IPS DF 4.7 (cell line): ENCODE measurements around the gene ROBO4.

Source experiments
- DNase-seq: peaks from one replicate; pipeline ENCODE4 v3.0.0-alpha.2; 2013; ENCODE audit warnings: low spot score; ENCODE audit errors: extremely low read depth

Gene ROBO4

GRCh38 chr11:124919898-124920297 lies 22.2 kb upstream of the ROBO4 start:
- no peak for DNase-seq

GRCh38 chr11:124918950-124919349 lies 21.3 kb upstream of the ROBO4 start, which contains the start of gene HEPN1:
Gene HEPN1 (plus strand): TSS chr11:124919250.
- DNase-seq = no peak

GRCh38 chr11:124917115-124917637 lies 19.5 kb upstream of the ROBO4 start:
- DNase-seq = no peak

- DNase-seq = no peak
These were observed 18.7 kb upstream of the ROBO4 start for GRCh38 chr11:124916370-124916710.

- DNase-seq = no peak
These were observed 18.1 kb upstream of the ROBO4 start for GRCh38 chr11:124915541-124916369.

- no peak for DNase-seq
These were observed 5.0 kb upstream of the ROBO4 start for GRCh38 chr11:124902616-124903015.

DNA sequence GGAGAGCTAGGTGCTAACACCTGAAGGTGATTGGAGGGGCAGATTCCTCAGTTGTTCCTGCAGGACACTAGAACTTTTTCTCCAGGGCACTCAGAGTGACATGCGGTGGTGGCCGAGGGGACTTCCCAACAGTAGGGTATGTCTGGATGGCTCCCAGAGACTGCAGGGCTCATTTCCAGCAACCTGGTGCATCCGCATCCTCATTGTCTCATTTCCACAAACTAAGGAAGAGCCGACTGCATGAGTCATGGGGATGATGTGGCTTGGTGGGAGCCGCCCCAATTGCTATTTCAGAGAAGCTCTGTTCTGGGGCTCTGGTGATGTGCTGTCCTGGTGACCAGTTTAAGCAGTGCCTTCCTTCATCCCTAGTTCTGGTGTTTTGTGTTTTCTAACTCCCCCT lies 2.8 kb upstream of the ROBO4 start:
- no peak for DNase-seq

- DNase-seq = no peak
These were observed 1.9 kb upstream of the ROBO4 start for GRCh38 chr11:124899383-124900145.

- no peak for DNase-seq
These were observed 1.0 kb upstream of the ROBO4 start for GRCh38 chr11:124898711-124899110.

GRCh38 chr11:124898263-124898680 lies 607 bp upstream of the ROBO4 start:
- DNase-seq = no peak

DNA sequence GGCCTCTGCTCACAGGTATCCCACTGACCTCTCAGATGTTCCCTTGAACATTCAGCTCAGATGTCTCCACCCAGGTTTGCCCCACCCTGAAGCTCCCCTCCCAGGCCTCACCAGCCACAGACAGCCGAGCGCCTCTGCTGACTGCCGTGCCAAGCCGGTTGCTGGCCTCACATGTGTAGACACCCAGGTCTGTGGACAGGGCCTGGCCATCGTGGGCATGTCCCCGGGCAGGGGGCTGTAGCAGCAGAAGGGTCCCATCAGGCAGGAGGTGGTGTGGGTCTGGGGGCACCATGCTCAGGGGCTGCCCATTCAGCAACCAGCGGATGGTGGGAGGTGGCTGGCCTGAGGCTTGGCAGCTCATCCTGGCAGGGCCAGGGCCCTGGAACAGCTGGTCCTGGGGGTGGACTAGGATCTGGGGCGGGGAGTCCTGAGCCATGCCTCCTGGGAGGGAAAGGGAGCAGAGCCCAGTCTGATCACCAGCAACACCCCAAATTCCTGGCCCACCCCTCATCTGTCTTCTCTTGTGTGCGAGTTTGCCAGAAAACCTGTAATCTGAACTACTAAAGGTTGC lies 759 bp downstream of the ROBO4 start:
- no peak for DNase-seq

DNA sequence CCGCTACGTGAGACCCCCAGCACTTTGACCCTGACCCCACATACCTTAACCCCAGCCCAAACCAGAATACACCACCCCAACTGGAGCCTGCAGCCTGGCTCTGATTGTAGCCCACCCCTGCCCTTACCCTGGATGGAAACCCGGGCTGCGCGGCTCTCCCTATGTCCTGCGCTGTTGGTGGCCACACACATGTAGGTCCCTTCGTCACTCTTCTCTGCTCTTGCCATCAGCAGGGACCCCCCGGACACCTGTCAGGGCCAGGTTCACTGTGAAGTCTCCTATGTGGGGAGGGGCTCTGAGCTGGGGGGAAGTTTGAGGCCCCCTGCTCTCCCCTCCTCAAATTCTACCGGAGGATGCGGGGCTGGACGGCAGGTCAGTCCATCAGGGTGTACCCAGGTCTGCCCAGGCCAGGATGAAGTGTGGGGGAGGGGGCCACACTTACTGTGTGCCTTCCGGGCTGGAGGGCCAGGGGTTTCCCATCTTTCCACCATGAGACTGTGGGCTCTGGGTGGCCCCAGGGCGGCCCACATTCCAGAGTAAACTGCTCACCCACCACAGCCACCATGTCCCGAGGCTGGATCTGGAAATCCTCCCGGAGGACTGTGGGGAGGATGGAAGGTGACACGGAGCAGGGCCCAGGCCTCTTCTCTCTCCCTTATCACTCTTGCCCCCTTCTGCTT lies 1.5 kb downstream of the ROBO4 start:
- no peak for DNase-seq

- no peak for DNase-seq
These were observed 2.1 kb downstream of the ROBO4 start for GRCh38 chr11:124895471-124895971.

DNA sequence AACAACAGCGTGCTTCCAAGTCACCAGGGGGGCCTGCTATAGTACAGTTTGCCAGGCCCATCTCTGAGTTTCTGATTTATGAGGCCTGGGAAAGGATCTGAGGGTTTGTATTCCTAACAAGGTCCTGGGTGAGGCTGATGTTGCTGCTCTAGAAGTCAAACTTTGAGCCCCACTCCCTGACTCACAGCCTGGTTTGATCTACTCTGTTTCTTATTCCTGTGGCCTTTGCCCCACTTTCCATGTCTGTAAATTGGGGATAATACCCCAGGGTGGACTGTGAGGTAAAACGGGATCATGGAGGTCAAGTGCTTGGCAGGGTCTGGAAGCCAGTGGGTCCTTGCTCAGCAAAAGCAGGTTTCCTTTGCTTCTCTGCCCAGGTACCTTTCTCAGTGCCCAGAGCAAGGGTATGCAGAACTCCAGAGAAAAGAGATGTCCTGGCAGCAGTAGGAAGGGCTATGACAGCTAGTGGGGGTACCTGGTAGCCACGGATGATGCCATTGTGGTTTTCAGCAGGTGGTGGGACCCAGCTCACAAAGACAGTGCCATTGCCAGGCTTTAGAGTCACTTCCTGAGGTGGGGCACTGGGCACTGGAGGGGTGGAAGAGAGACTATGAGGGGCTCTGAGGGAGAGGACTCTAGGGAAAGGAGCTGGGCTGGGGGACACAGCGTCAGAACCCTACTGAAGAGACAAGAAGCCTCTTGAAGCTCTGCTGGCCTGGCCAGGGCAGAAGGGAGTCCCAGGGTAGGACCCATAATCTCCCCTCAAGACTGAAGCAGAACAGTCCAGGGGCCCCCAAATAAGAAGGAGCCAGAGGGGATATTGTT lies 2.8 kb downstream of the ROBO4 start:
- DNase-seq = no peak

GRCh38 chr11:124893781-124894401 lies 3.8 kb downstream of the ROBO4 start:
- DNase-seq = no peak

- DNase-seq = no peak
These were observed 4.8 kb downstream of the ROBO4 start for GRCh38 chr11:124892750-124893454.

DNA sequence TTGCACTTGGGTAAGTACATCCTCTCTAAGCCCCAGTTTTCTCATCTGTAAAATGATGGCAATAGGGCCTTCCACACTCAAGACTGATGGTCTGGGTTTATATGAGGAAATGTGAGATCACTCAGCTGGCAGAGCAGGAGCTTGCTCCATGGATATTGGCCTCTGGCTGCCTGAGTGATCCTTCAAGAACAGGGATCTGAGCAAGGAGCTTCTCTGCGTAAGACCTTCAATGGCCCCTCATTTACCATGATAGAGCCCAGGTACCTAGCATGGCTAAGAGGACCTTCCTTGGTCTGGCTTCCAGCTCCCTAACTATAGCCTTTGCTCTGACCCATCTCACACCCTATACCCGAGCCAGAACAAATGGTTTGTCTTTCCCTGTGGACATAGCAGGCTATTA lies 5.5 kb downstream of the ROBO4 start:
- no peak for DNase-seq

DNA sequence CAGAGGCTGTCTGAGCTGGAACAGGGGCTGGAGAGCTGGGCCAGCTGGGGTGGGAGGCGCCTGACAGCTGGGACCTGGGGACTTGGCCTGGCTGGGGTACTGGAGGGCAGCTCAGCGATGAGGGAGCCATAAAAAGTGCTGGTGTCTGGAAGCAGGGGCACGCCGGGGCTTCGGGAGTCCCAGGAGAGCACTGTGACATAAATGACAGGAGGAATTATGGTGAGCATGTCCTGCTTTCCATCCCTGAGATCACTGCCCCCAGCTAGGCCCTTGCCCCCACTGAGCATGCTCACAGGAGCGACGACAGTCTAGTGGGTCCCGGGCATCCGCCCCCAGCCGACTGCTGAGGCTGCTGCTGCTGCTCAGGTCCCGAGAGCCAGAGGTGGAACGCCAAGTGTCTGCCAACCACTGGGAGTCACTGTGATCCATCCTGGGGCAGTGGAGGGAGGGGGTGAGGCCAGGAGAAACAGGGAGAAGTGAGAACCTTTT lies 6.2 kb downstream of the ROBO4 start:
- no peak for DNase-seq

- no peak for DNase-seq
These were observed 6.8 kb downstream of the ROBO4 start for GRCh38 chr11:124890683-124891372.
